NCI-H1694 (cell line): ENCODE measurements around the gene PLCB1.

Source experiments
- DNase-seq: peaks from one replicate; lab custom pipeline; 2025; lab: John Stamatoyannopoulos, UW

Gene PLCB1

GRCh38 chr20:8246153-8246552, 114.1 kb downstream of the PLCB1 start:
- DNase-seq = no peak

GRCh38 chr20:8246716-8247115, 114.7 kb downstream of the PLCB1 start:
- DNase-seq = no peak

GRCh38 chr20:8248051-8248450, 116.0 kb downstream of the PLCB1 start:
- DNase-seq = no peak

- no peak for DNase-seq
Measured at GRCh38 chr20:8249634-8250033, 117.6 kb downstream of the PLCB1 start.

GRCh38 chr20:8250539-8251200, 118.6 kb downstream of the PLCB1 start:
- no peak for DNase-seq

GRCh38 chr20:8251201-8251575, 119.1 kb downstream of the PLCB1 start:
- no peak for DNase-seq

- no peak for DNase-seq
Measured at GRCh38 chr20:8254911-8255582, 123.0 kb downstream of the PLCB1 start.

GRCh38 chr20:8255945-8256632, 124.0 kb downstream of the PLCB1 start:
- DNase-seq = no peak

GRCh38 chr20:8260837-8261251, 128.8 kb downstream of the PLCB1 start:
- no peak for DNase-seq

GRCh38 chr20:8262721-8263120, 130.7 kb downstream of the PLCB1 start:
- no peak for DNase-seq

GRCh38 chr20:8265588-8265987, 133.5 kb downstream of the PLCB1 start:
- DNase-seq = no peak

GRCh38 chr20:8267009-8267408, 134.9 kb downstream of the PLCB1 start:
- DNase-seq = no peak

GRCh38 chr20:8271727-8272126, 139.7 kb downstream of the PLCB1 start:
- DNase-seq = no peak

GRCh38 chr20:8272766-8273165, 140.7 kb downstream of the PLCB1 start:
- no peak for DNase-seq

GRCh38 chr20:8284902-8285301, 152.8 kb downstream of the PLCB1 start:
- DNase-seq = no peak

GRCh38 chr20:8287340-8287739, 155.3 kb downstream of the PLCB1 start:
- peak; percentile 93 for DNase-seq

- DNase-seq = no peak
Measured at GRCh38 chr20:8291200-8291599, 159.1 kb downstream of the PLCB1 start.

GRCh38 chr20:8291873-8292272, 159.8 kb downstream of the PLCB1 start:
- no peak for DNase-seq

- DNase-seq = no peak
Measured at GRCh38 chr20:8292793-8293192, 160.7 kb downstream of the PLCB1 start.

- no peak for DNase-seq
Measured at GRCh38 chr20:8293750-8294149, 161.7 kb downstream of the PLCB1 start.

GRCh38 chr20:8296536-8296935, 164.5 kb downstream of the PLCB1 start:
- DNase-seq = no peak

- no peak for DNase-seq
Measured at GRCh38 chr20:8298426-8299043, 166.5 kb downstream of the PLCB1 start.

- no peak for DNase-seq
Measured at GRCh38 chr20:8299921-8300320, 167.9 kb downstream of the PLCB1 start.
